Stimulated activated effector memory CD8-positive, alpha-beta T cell treated with anti-CD3 and anti-CD28 coated beads, Interleukin-12 subunit alpha, Interleukin-12 subunit beta, amount 100 ng/mL, for 72 hours (primary cell): ENCODE results near the gene TCP1.
A peak's percentile ranks its signal among the peaks of the same experiment; 100 is the strongest.
"Not testable (repeated sequence)": the region's sequence is repeated elsewhere in the genome, so short reads cannot be mapped to it uniquely, and the experiment has no call there.

Source experiments
- ATAC-seq: fragments of 150-1000 bp; cut with Tn5 transposase; 2 replicates; pipeline ENCODE4 v1.10.0; 2021
- DNase-seq, 2 donors: peaks; one replicate each; pipeline ENCODE4 v3.0.0; 2021 to 2022; ENCODE audit warnings: low spot score in 2 of 2
- H3K27ac Mint-ChIP-seq: one replicate; pipeline ENCODE4 v1.8.0; 2022; ENCODE audit warnings: mild to moderate bottlenecking, mixed read lengths
- H3K36me3 Mint-ChIP-seq: one replicate; pipeline ENCODE4 v1.8.0; 2022; ENCODE audit warnings: mild to moderate bottlenecking, mixed read lengths
- H3K4me1 Mint-ChIP-seq: one replicate; pipeline ENCODE4 v1.8.0; 2022; ENCODE audit warnings: mixed read lengths
- H3K4me3 Mint-ChIP-seq: one replicate; pipeline ENCODE4 v1.8.0; 2022; ENCODE audit warnings: mild to moderate bottlenecking, mixed read lengths
- H3K9me3 Mint-ChIP-seq: one replicate; pipeline ENCODE4 v1.8.0; 2022; ENCODE audit warnings: mixed read lengths

The TCP1 gene

DNA sequence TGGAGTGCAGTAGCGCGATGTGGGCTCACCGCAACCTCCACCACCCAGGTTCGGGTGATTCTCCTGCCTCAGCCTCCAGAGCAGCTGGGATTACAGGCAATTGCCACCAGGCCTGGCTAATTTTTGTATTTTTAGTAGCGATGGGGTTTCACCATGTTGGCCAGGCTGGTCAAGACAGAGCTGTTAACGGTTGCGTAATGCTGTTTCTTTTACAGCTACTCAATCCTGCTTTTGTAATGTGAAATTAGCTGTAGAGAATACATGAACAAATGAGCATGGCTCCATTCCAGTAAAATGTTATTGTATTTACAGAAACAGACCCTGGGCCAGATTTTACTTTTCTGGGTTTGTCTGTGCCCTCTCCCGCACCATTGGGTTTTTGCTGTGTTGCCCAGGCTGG lies 12.5 kb upstream of the TCP1 start:
- no peaks in the 10 kb centered on the region for H3K9me3 Mint-ChIP-seq
- ATAC-seq = no peak
- no peak for DNase-seq
- H3K36me3 Mint-ChIP-seq = peaks cover 29% of the 10 kb centered on the region
- H3K4me1 Mint-ChIP-seq = no peaks in the 10 kb centered on the region
- H3K4me3 Mint-ChIP-seq = no peak overlapping the region
- no peak overlapping the region for H3K27ac Mint-ChIP-seq

- Mint-ChIP-seq H3K4me1 (peaks cover 5% of the 10 kb centered on the region), H3K27ac (no peak within 1 kb of the TSS), H3K36me3 (peaks cover 46% of the 10 kb centered on the region), H3K9me3 (no peaks in the 10 kb centered on the region), H3K4me3 (no peak within 1 kb of the TSS)
- DNase-seq = no peak
- no peak for ATAC-seq
Observed at GRCh38 chr6:159800141-159800865, 10.9 kb upstream of the TCP1 start, which contains the start of gene PNLDC1. Gene PNLDC1 (plus strand): TSS chr6:159800276. CDS start chr6:159800308, 32 bp downstream.

DNA sequence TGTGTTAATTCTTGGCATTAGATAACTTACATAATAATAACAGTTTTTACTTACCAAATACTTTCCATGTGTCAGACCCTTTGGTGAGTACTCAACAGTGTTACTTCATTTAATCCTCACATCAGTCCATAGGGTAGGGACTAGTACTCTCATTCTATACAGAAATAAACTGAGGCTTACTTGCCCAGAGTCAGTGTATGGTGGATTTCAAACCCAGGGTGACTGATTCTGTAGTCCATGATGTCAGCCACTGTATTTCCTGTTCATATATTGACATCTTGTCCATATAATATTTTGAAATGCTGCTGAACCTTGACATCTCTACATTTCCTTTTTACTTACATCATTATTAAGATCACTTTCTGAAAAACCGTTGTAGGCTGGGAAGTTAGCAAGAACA lies 8.2 kb upstream of the TCP1 start:
- ATAC-seq (peak; percentile 47), DNase-seq (no peak)
- H3K4me3 Mint-ChIP-seq = no peak overlapping the region
- no peaks in the 10 kb centered on the region for H3K9me3 Mint-ChIP-seq
- H3K4me1 Mint-ChIP-seq = peaks cover 13% of the 10 kb centered on the region
- H3K27ac Mint-ChIP-seq = peak overlapping the region; percentile 37
- peaks cover 72% of the 10 kb centered on the region for H3K36me3 Mint-ChIP-seq

DNA sequence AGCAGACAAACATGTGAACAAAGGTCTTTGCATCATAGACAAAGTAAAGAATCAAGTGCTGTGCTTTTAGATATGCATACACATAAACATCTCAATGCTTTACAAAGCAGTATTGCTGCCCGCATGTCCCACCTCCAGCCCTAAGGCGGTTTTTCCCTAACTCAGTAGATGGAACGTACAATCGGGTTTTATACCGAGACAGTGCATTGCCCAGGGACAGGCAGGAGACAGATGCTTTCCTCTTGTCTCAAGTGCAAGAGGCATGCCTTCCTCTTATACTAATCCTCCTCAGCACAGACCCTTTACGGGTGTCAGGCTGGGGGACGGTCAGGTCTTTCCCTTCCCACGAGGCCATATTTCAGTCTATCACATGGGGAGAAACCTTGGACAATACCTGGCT lies 5.6 kb upstream of the TCP1 start:
- not testable (repeated sequence) for ATAC-seq, H3K4me3 Mint-ChIP-seq, H3K9me3 Mint-ChIP-seq, DNase-seq, H3K27ac Mint-ChIP-seq
- Mint-ChIP-seq H3K36me3 (peaks cover 98% of the 10 kb centered on the region), H3K4me1 (peaks cover 34% of the 10 kb centered on the region)

DNA sequence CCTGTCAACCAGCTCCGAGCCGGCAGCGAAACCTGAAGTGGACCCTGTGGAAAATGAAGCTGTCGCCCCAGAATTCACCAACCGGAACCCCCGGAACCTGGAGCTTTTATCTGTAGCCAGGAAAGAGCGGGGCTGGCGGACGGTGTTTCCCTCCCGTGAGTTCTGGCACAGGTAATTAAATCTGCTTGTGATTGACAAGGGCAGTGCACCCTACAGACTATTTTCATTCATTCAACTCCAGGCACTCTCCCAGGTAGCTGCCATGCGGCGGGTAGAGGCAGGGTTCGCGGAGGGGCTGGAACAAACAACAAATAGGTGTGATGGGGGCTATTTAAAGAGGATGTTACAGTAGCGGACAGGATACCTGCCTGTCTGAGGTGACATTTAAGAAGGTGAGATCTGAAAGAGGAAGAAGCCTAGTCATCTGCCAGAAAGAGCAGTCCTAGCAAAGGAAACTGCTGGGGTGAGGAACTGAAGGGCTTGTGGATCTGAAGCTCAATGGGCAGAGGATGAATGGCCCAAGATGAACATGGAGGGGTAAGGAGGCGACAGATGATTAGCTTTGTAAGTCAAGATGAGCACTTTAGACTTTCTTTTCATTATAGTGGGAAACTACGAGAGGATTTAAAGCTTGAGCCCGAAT lies 1.7 kb upstream of the TCP1 start:
- peaks cover 97% of the 10 kb centered on the region for H3K36me3 Mint-ChIP-seq
- H3K4me1 Mint-ChIP-seq = peaks cover 52% of the 10 kb centered on the region
- ATAC-seq (no peak), DNase-seq (peak in 1 of 2 donors; percentile 63)
- H3K27ac Mint-ChIP-seq = peak overlapping the region; percentile 95
- peak overlapping the region; percentile 95 for H3K4me3 Mint-ChIP-seq
- no peaks in the 10 kb centered on the region for H3K9me3 Mint-ChIP-seq

DNA sequence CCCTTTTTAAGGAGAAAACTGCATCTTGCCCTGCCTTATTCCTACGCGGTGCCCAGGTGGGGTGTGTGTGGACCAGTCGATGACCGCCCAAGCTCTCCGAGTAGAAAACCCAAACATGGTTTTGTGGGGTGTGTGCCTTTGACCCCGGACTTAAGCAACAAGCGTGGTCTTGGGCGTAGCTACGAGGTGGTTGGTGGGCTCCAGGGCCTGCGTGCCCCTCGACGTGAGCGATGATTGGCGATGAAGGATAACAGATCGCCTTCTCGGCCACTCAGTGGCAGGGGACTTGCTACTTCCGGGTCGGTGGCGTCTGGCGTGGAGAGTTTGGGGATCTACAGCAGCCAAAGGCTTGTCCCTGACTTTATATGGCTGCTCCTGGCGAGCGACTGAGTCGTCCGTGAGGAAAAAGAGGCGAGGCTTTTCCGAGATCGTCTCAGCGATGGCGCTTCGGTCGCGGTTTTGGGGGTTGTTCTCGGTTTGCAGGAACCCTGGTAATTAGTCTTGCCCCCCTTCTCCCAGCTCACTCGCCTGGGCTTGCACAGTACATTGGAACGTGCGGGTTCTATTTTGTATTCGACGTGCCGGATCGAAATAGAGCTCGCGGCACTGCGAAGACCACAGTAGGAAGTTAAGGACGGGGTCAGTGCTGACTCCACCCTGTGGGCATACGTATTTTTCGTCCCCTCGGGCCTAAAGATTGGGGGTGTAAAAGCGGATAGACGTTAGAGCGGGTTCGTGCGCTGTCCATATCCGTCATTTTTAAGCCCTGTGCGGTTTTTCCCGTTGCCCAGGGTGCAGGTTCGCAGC lies 950 bp upstream of the TCP1 start, which contains the start of gene MRPL18:
Gene MRPL18, plus strand, starts transcription at position 319 of the 807 bp plus-strand sequence. Its CDS starts 121 bp downstream, at position 440.
- Mint-ChIP-seq H3K4me3 (peak within 1 kb of the TSS; percentile 95), H3K27ac (peak within 1 kb of the TSS; percentile 95), H3K4me1 (peaks cover 48% of the 10 kb centered on the region), H3K9me3 (no peaks in the 10 kb centered on the region), H3K36me3 (peaks cover 97% of the 10 kb centered on the region)
- DNase-seq = peak; percentile 58 to 87
- ATAC-seq = peak; percentile 92

GRCh38 chr6:159788753-159789376 lies 537 bp downstream of the TCP1 start:
- Mint-ChIP-seq H3K4me3 (peak overlapping the region; percentile 95), H3K27ac (peak overlapping the region; percentile 95), H3K9me3 (no peaks in the 10 kb centered on the region), H3K4me1 (peaks cover 55% of the 10 kb centered on the region), H3K36me3 (peaks cover 98% of the 10 kb centered on the region)
- DNase-seq (peak; percentile 10 to 60), ATAC-seq (no peak)

DNA sequence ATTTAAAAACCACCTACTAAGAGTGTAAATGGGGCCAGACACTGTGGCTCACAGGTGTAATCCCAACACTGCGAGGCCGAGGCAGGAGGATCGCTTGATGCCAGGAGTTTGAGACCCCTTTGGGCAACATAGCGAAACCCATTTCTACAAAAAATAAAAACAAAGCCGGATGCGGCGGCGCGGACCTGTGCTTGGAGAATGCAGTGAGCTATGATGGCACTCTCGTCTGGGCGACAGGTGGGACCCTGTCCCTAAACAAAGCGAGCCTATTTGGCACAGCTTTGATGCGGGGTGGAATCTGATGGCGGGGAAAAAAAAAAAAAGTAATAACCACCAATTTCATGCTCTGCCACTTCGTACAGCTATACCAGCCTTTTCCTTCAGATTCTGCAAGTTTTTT lies 1.1 kb downstream of the TCP1 start:
- DNase-seq (peak in 1 of 2 donors; percentile 64), ATAC-seq (no peak)
- Mint-ChIP-seq H3K4me3 (peak overlapping the region; percentile 95), H3K9me3 (no peaks in the 10 kb centered on the region), H3K4me1 (peaks cover 55% of the 10 kb centered on the region), H3K36me3 (peaks cover 98% of the 10 kb centered on the region), H3K27ac (peak overlapping the region; percentile 95)

DNA sequence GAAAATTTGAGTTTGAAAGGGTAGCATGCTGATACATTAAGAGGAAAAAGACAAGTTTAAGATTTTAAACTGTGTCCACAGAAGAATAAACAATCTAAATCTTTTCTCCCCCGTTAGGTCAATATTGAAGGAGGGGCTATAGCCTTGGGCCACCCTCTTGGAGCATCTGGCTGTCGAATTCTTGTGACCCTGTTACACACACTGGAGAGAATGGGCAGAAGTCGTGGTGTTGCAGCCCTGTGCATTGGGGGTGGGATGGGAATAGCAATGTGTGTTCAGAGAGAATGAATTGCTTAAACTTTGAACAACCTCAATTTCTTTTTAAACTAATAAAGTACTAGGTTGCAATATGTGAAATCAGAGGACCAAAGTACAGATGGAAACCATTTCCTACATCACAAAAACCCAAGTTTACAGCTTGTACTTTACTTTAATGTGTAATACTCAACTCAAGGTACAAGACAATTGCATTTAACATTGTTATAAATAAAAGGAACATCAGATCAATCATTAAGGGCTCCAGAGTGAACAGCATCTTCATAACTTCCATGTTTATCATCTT lies 10.8 kb downstream of the TCP1 start:
- H3K4me1 Mint-ChIP-seq = peaks cover 17% of the 10 kb centered on the region
- H3K4me3 Mint-ChIP-seq = no peak overlapping the region
- H3K9me3 Mint-ChIP-seq = no peaks in the 10 kb centered on the region
- no peak for DNase-seq
- no peak overlapping the region for H3K27ac Mint-ChIP-seq
- H3K36me3 Mint-ChIP-seq = peaks cover 94% of the 10 kb centered on the region
- ATAC-seq = no peak

DNA sequence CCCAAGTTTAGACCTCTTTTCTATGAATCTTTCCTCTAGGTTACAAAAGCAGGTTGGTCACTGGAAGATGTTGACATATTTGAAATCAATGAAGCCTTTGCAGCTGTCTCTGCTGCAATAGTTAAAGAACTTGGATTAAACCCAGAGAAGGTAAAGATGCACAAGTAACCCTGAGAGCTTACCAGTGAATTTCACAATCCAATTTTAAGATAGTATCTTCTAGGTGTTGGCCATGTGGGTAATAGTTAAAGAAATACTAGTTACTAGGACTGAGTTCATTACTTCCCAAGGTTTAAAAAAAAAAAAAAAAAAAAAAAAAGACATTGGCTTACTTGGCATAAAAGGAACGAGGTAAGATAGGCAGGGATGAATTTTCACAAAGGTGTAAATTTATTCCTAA lies 11.3 kb downstream of the TCP1 start:
- peaks cover 90% of the 10 kb centered on the region for H3K36me3 Mint-ChIP-seq
- ATAC-seq (no peak), DNase-seq (no peak)
- H3K27ac Mint-ChIP-seq = no peak overlapping the region
- H3K4me3 Mint-ChIP-seq = no peak overlapping the region
- no peaks in the 10 kb centered on the region for H3K9me3 Mint-ChIP-seq
- H3K4me1 Mint-ChIP-seq = peaks cover 16% of the 10 kb centered on the region

DNA sequence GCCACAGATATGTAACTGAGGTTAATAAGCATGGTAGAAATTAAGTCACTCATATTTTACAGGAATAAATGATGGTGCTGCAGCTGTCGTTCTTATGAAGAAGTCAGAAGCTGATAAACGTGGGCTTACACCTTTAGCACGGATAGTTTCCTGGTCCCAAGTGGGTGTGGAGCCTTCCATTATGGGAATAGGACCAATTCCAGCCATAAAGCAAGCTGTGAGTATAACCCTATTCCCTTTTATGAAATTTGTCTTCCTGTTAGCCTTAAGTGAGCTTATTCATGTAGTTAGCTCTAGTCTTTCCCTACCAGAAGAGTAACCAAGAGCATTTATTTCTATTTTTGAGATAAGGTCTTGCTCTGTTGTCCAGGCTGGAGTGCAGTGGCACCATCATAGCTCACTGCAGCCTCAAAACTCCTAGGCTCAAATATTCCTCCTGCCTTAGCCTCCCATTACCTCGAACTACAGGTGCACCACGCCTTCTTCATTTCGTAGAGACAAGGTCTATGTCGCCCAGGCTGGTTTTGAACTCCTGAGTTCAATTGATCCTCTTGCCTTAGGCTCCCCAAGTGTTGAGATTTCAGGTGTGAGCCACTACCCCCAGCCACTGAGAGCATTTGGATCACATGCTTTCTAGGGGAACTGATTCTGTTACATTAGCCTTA lies 12.0 kb downstream of the TCP1 start:
- H3K27ac Mint-ChIP-seq = no peak overlapping the region
- peaks cover 90% of the 10 kb centered on the region for H3K36me3 Mint-ChIP-seq

DNA sequence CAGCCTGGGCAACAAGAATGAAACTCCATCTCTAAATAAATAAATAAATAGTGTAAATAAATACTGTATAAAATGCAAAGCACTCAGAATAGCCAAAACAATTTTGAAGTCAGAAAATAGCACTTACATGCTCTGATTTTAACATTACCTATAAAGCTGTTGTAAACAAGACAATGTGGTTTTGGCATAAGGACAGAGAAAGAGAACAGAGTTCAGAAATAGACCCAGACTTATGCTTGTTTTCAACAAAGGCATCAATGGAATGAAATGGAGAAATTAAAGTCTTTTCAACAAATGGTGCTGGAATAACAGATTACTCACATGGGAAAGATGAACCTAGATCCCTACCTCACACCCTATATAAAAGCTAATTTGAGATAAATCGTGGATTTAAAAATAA lies 17.2 kb downstream of the TCP1 start:
- H3K36me3 Mint-ChIP-seq = peaks cover 90% of the 10 kb centered on the region
- no peak for DNase-seq

More for the DNA sequence above, 12.0 kb downstream of the TCP1 start:
- no peak overlapping the region for H3K4me3 Mint-ChIP-seq
- no peak for DNase-seq
- peaks cover 8% of the 10 kb centered on the region for H3K4me1 Mint-ChIP-seq
- no peak for ATAC-seq
- no peaks in the 10 kb centered on the region for H3K9me3 Mint-ChIP-seq

GRCh38 chr6:159769470-159769869 lies 19.9 kb downstream of the TCP1 start:
- peaks cover 91% of the 10 kb centered on the region for H3K36me3 Mint-ChIP-seq
- H3K9me3 Mint-ChIP-seq = no peaks in the 10 kb centered on the region
- ATAC-seq (no peak), DNase-seq (no peak)
- H3K4me3 Mint-ChIP-seq = no peak overlapping the region
- H3K4me1 Mint-ChIP-seq = peaks cover 9% of the 10 kb centered on the region
- H3K27ac Mint-ChIP-seq = peak overlapping the region; percentile 6

More for the DNA sequence above, 17.2 kb downstream of the TCP1 start:
- H3K4me3 Mint-ChIP-seq = no peak overlapping the region
- no peaks in the 10 kb centered on the region for H3K4me1 Mint-ChIP-seq
- no peaks in the 10 kb centered on the region for H3K9me3 Mint-ChIP-seq
- ATAC-seq = no peak
- no peak overlapping the region for H3K27ac Mint-ChIP-seq

DNA sequence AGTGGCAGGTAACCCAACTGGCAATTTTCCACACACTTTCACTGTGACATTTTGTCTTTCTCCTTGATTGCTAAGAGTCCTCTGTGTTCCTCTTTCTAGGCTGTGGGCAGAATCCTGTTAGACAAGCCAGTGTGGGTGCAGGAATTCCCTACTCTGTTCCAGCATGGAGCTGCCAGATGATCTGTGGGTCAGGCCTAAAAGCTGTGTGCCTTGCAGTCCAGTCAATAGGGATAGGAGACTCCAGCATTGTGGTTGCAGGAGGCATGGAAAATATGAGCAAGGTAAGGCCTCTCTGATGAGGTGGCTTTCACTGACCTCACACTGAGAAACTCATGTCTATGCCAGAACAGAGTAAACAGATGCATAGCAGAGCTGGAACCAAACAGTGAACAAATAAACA lies 22.5 kb downstream of the TCP1 start:
- Mint-ChIP-seq H3K36me3 (peaks cover 100% of the 10 kb centered on the region), H3K4me3 (no peak overlapping the region), H3K9me3 (no peaks in the 10 kb centered on the region), H3K4me1 (peaks cover 15% of the 10 kb centered on the region), H3K27ac (peak overlapping the region; percentile 8)
- DNase-seq = no peak
- ATAC-seq = no peak
